OCI-LY3 (cell line): ENCODE data around the gene ZNF560.
A peak's percentile ranks its signal among the peaks of the same experiment; 100 is the strongest.

ENCODE experiments used
- CTCF ChIP-seq: fragments of 200-600, 300-600 bp; sonication (generic); IDR thresholded peaks from 2 replicates; pipeline ENCODE4 v1.5.1; 2014; ENCODE audit warnings: antibody characterized with exemption, low read length, low read depth
- EZH2phosphoT487 ChIP-seq: fragments of 200-600 bp; shearing (Covaris generic); IDR thresholded peaks from 2 replicates; pipeline ENCODE4 v1.6.1; 2018; ENCODE audit warnings: antibody characterized with exemption, mixed run types, low read depth

- peak; percentile 24 for TF ChIP-seq CTCF
- TF ChIP-seq EZH2phosphoT487, result no peak
Observed at GRCh38 chr19:9435279-9436268, 62.8 kb downstream of the ZNF560 start, which contains the start of gene ZNF266.
